GM12872 (cell line): Measurements from ENCODE around the gene AMFR.

Experiments
- TF ChIP-seq, protein P1 (sequence below): IDR thresholded peaks from 3 replicates; pipeline ENCODE4 v1.5.1; 2011; ENCODE audit warnings: low read depth, mild to moderate bottlenecking, low read length, moderate library complexity; ENCODE audit not compliant: insufficient read depth

AMFR gene

DNA sequence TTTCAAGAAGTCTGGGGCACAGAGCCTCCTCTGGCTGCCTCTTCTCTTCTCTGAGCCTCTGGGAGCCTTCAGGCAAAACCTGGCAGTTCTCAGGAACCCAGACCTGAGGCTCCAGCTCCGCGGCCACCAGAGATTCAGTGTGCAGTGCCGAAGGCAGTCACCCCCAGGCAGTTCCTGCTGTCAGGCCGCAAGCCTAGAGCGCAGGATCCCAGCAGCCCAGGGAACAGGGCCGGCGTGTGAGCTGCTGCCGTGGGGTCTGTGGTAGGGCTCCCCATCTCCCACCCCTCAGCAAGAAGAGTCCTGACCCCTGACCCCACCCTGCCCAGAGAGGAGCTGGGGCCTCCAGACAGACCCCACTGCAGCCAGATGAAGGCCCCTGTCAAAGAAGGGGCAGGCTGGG, 78.2 kb downstream of the AMFR start:
- TF ChIP-seq, protein P1, sequence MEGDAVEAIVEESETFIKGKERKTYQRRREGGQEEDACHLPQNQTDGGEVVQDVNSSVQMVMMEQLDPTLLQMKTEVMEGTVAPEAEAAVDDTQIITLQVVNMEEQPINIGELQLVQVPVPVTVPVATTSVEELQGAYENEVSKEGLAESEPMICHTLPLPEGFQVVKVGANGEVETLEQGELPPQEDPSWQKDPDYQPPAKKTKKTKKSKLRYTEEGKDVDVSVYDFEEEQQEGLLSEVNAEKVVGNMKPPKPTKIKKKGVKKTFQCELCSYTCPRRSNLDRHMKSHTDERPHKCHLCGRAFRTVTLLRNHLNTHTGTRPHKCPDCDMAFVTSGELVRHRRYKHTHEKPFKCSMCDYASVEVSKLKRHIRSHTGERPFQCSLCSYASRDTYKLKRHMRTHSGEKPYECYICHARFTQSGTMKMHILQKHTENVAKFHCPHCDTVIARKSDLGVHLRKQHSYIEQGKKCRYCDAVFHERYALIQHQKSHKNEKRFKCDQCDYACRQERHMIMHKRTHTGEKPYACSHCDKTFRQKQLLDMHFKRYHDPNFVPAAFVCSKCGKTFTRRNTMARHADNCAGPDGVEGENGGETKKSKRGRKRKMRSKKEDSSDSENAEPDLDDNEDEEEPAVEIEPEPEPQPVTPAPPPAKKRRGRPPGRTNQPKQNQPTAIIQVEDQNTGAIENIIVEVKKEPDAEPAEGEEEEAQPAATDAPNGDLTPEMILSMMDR: no peak

DNA sequence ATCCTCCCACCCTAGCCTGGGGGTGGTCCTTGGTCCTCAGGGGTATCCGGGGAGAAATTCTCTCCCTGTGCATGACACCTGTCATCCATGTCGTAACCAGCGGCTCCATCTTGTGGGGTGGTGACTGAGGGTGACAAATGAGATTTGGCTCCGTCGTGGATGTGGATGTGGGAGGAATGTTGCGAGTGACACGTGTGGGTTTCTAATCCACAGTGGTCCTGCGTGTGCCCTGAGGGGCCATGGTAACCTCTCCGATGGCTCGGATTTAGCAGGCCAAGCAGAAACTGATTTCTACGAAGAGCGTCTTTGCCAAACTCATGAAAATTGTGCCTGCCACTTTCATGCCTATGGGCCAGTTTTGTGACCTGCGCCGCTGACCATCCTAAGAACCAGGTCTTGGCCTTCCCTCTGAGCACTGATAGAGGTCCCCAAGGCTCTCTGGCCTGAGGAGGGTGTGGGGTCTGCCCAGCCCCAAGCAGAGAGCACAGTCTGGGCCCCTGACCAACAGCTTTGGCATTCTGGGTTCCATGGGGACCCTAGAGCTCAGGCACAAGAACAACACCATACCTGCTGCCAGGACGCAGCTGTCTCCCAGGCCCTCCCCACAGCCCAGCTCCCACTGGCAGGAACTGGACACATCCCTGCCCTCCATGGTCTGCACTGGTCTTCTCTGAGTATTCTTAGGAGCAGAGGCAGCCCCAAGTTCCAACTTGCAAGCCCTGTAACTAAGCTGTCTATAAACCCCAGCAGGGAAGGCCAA, 79.0 kb downstream of the AMFR start:
- TF ChIP-seq, protein P1: no peak

DNA sequence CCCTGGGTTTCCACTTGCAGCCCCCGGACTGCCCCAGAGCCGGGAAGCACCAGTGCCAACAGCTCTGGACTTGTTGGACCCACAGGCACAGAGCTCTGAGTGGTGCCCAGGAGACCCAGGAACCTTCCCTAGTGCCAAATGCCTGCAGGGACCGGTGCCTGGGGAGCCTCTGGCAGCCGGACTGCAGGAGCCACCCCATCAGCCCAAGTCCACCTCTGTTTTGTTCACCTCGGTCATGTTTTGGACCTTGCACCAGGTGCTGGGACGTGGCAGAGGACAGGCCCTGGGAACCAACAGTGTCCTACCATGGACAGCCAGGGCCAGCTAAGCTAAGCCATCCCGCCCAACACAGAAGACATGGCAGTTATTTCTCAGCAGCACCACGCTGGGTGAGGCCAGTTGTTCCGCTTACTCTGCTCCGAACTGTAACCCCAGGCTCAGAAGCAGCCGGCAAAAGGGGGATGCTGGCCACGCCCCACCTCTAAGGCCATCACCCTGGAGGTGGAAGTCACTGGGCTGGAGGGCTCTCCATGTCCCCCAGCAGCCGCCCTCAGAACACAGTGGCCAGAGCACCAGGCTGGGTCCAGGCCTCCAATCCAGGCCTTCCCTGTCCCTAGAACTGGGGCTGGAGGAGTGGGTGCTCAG, 79.8 kb downstream of the AMFR start:
- TF ChIP-seq, protein P1: no peak

DNA sequence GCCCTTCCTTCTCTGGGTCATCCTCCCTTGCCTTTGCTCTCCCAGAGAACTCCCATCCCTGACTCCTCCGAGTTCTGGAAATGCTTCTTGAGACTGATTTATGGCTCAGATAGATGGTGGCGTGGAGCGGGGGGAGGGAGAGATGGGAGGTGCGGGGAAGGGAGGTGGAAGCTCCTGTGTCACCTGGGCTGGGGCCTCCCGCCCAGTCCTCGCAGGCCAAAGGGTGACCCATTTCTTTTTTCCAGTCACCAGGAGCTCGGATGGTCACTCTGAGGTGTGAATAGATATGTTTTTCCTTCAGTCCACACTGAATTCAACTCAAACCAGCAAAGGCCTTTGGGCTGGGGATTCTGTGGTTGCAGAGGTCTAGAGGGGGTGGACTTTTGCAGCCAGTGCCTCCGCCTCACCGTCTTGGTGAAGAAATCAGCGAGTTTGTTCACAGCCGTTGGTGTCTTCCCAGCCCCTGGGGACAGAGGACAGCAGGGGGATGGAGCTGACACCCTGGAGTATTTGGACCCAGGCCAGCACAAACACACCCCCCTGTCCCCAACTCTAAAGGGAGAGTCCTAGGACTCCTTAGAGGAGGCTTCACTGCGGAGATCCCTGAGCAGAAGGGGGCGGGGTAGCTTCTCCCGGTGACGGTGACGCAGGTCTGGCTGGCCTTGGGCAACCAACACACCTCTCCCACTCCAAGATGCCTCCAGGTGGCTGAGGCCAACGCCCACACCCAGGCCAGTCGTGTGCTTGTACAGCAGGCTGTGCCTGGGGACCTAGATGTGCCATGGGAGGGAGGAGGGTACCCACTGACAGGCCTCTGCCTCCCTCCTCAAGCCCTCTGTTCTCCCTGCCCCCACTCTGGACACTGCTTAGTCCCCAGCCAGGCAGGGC, 80.6 kb downstream of the AMFR start:
- TF ChIP-seq, protein P1: no peak

DNA sequence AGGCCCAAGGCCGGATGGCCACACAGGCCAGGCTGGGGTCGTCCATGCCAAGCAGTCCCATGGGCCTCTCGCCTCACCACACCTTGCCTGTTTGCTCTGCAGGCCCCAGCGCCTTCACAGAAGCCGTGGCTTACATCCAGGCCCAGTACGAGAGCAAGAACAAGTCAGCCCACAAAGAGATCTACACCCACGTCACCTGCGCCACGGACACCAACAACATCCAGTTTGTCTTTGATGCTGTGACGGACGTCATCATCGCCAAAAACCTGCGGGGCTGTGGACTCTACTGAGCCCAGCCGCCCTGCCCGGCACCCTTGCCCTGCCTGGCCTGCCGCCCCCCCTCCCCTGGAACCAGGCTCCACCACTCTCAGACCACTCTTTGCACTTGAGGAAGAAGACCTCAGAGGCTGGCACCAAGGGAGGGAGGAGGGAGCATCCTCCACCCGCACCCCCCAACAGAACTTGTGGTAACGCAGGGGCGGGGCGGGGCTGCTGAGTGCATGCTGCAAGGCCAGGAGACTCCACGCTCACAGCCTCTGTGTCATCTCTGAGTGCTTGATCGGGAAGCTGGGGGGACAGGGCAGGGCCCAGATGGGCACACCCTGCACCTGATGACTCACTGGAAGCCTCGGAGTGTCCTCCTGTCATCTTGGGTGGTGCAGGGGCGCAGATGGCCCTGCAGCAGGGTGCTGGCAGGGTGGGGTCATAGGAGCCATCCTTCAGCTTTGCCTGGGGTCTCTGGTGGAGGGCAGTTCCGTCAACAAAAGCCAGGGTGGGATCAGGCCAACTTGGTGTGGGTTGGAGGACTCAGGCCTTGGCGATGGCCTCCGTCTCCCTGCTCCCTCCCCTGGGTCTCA, 81.5 kb downstream of the AMFR start:
- TF ChIP-seq, protein P1: no peak

DNA sequence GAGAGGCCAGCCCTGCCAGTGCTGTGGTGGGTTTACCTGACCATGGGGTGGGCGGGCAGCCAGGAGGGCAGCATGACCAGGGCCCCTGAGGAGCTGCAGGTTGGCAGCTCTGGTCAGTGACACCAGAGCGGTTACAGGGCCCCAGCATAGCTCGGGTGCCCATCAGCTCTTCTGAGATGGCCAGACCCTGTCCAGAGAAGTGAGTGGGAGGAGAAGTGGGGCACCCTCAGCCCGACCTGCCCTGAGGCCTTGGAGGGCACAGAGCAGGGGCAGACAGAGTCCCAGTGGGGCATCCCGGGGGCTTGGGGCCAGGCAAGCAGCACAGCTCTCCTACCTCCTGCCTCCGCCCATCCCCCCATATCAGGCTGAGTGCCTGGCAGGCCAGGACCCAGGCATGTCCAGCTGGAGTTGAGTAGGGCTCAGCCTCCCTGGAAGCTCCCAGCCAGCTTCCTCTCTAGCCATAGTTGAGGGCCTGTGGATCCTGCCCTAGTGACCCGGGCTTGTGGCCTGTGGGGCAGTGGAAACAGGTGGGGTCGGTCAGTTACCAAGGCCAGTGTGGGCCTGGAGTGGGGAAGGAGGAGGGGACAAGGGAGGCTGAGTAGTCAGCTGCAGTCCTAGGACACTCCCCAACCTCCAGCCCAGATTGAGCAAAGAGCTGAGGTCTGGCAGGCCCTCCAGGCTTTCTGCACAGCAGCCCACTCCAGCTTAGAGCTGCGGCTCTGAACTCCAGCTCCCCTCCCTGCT, 83.5 kb downstream of the AMFR start:
- TF ChIP-seq, protein P1: no peak
